GM18498 (cell line): ENCODE results near the gene LRRC7.

Experiments used
- ATAC-seq: cut with Tn5 transposase; IDR thresholded peaks from one replicate; pipeline ENCODE4 v1.9.1; 2021; ENCODE audit warnings: mild to moderate bottlenecking, moderate library complexity; ENCODE audit not compliant: unreplicated experiment

Gene LRRC7

GRCh38 chr1:69765951-69766350, 198.2 kb downstream of the LRRC7 start:
- ATAC-seq, result no peak

DNA sequence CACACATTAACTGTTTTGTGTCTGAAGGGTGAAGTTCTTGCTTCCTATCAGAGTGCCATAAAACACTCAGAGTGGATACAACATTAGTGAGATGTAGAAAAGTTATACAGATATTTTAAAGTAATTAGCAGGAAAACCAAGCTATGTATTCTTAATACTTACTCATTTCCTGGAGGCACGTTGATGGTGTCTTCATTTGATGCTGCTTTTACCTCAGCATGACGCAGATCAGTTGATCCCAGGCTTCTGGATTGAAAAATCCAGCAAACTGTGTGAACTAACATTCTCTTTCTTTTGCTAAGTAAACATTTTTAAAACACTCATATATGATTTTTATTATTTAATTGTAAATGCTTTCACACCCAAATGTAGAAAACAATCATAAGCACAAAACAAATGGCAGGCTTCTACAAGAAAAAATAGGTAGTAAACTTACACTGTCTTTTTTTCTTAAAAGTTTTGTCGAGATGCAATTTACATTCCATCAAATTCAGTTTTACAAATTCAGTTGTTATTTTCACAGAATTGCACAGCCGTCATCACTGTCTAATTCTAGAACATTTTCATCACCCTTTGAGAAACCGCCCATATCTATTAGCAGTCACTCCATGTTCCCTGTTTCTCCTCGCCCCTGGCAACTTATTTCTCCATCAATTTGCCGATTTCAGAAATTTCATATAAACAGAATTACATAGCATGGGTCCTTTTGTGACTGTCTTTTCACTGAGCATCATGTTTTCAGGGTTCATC, 198.9 kb downstream of the LRRC7 start:
- no peak for ATAC-seq

- no peak for ATAC-seq
Observed at GRCh38 chr1:69776555-69776954, 208.8 kb downstream of the LRRC7 start.

DNA sequence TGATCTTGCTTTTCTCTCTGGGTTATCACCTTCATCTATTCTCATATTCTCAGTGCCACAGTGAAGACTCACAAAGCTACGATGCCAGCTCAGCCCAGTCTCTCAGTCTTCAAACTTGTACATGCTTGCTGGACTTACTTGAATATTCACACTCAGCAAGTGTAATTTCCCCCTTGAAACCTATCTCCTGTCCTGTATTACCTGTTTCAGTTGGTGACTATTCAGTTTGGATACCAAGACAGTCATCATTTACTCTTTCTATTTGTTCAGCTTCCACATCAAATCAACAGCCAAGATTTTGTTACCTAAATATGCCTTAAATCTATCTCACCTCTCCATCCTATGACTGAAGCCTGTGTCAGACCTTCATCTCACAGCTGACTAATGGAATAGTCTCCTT, 209.7 kb downstream of the LRRC7 start:
- no peak for ATAC-seq

- no peak for ATAC-seq
Observed at GRCh38 chr1:69777971-69778370, 210.2 kb downstream of the LRRC7 start.

- ATAC-seq, result no peak
Observed at GRCh38 chr1:69787151-69787550, 219.4 kb downstream of the LRRC7 start.

GRCh38 chr1:69791311-69791710, 223.6 kb downstream of the LRRC7 start:
- ATAC-seq, result no peak

GRCh38 chr1:69794831-69795230, 227.1 kb downstream of the LRRC7 start:
- ATAC-seq, result no peak

GRCh38 chr1:69814926-69815325, 247.2 kb downstream of the LRRC7 start:
- no peak for ATAC-seq

DNA sequence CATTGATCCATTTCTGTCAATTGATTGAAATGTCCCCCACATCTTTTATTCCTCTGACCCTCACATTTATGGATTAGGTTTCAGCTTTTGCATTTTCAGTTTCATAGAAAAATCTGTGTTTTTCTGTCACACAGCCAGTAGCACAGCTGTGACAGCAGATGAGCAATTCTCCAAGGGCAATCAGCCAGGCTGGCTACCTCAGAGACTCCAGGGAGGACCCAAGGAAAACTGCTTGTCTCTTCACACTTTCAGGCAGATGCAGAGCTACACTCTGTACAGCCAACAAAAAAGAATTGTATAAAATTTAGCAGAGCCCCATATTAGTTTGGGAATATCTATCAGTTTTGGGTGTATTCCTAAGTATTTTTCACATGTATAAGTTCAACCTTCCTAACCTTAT, 257.2 kb downstream of the LRRC7 start:
- ATAC-seq, result no peak

GRCh38 chr1:69827732-69828131, 260.0 kb downstream of the LRRC7 start:
- ATAC-seq, result no peak

DNA sequence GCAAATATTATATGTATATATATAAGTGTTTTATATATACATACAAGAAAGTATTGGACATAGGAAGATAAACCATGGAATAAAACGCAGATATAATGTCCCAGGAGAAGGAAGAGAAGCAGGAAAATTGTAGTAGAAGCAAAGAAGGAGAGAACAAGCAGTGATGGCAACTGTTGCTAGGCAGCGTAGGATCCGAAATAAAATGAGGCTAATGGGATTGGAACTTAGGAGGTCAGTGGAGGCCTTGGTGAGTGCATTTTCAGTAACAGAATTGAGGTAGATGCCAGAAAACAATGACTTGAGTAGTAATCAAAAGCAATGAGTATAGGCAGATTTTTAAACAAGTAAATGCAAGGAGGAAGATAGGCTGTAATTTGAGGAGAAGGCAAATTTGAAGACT, 265.8 kb downstream of the LRRC7 start:
- no peak for ATAC-seq

GRCh38 chr1:69834336-69834735, 266.6 kb downstream of the LRRC7 start:
- ATAC-seq, result no peak

DNA sequence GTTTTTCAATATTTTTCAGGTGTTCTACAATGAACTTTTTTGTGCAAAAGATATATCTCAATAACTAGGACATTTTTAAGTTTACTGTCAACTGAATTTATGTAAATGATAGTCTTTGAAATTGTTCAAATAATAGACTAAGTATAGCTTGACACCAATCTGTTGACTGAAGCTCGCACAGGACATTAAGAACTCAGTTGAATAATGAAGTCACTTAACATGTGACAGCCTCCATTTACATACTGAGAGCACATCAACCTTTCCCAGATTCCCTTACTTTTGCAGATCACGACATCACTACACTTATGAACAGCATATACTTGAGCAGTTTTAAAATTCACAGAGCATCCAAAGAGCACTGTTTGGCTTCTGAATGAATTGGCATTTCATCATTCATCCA, 268.2 kb downstream of the LRRC7 start:
- no peak for ATAC-seq

- no peak for ATAC-seq
Observed at GRCh38 chr1:69836971-69837636, 269.4 kb downstream of the LRRC7 start.

GRCh38 chr1:69842326-69842725, 274.6 kb downstream of the LRRC7 start:
- ATAC-seq, result no peak

- no peak for ATAC-seq
Observed at GRCh38 chr1:69845655-69846054, 277.9 kb downstream of the LRRC7 start.

GRCh38 chr1:69846267-69846666, 278.5 kb downstream of the LRRC7 start:
- ATAC-seq, result no peak

GRCh38 chr1:69847670-69848069, 279.9 kb downstream of the LRRC7 start:
- ATAC-seq, result no peak

- ATAC-seq, result no peak
Observed at GRCh38 chr1:69852151-69852550, 284.4 kb downstream of the LRRC7 start.

DNA sequence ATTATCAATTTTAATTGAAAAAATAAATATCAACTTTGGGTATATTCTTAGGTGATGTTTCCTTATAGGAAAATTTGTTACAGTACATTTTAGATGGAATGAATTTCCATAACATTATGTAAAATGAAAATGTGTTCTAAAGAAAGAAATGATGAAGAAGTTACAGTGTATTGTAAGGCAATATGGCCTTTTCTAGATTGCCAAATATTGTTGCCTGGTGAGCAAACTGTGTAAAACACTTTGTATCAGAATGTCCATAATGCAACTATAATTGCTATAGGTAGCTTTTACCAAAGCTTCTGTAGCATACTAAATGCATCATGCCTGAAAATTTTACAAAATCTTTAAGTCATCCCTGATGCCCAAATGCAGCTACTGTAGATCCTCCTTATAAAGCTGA, 285.0 kb downstream of the LRRC7 start:
- no peak for ATAC-seq

DNA sequence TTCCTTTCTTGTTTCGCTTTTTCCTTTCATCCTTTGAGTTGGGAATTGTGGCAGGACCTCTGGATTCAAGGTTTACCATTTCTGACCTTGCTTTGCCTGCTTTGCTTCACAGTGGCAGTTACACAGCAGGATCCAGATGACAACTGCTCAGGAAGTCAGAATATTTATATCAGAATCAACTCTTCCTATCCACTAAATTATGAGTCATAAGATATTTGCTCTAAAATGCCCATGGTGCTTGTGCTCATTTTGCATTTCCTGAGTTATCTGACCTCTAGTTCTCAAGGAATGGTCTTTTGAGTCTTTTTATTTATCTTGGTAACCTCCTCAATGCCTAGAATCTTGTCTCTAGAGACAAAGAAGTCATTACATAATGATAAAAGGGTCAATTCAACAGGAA, 290.8 kb downstream of the LRRC7 start:
- ATAC-seq, result no peak

GRCh38 chr1:69861641-69862040, 293.9 kb downstream of the LRRC7 start:
- ATAC-seq, result no peak
